HCT116 (cell line): ENCODE measurements around the gene TLK1. TPM values are rescaled to one million over a fixed set of nuclear protein-coding genes. Genes with fewer than 3 reads are reported as not detected.

Source experiments
- ATAC-seq: fragments of 200-7000 bp; cut with Tn5 transposase; 2 replicates; pipeline ENCODE4 v1.9.1; 2020; ENCODE audit warnings: mild to moderate bottlenecking, moderate library complexity
- BruUV-seq: library from RNA; stranded (reverse); fragments of 400-500 nt; replicated peaks from 2 replicates; lab custom pipeline; 2021; lab: Mats Ljungman, UMichigan
- CTCF ChIA-PET: fragments of 300-600 bp; sonication (Branson Sonifier 250); formaldehyde crosslinking; loops from one replicate; lab custom pipeline; 2021; ENCODE audit warnings: antibody characterized with exemption; lab: Charles Lee
- POLR2A ChIA-PET: fragments of 300-600, 350-600 bp; sonication (Branson Sonifier 250); formaldehyde crosslinking; loops from one replicate; lab custom pipeline; 2021; ENCODE audit warnings: antibody characterized with exemption; lab: Charles Lee
- RAD21 ChIA-PET, 2 experiments: fragments of 300-600 bp; sonication (Branson Sonifier 250); formaldehyde crosslinking; loops; one replicate each; lab custom pipeline; 2023; ENCODE audit warnings: low total read pairs in 2 of 2; ENCODE audit not compliant: uncharacterized antibody in 2 of 2, unreplicated experiment in 2 of 2, low non-redundant PET in 1 of 2; lab: Charles Lee
- DNase-seq: peaks from one replicate; pipeline ENCODE4 v3.0.0-alpha.2; 2010; ENCODE audit warnings: low read depth, low spot score
- H2AFZ ChIP-seq: fragments of 200-600 bp; shearing (Covaris generic), sonication (generic); 2 replicates; pipeline ENCODE4 v1.6.1; 2017; ENCODE audit warnings: low read depth, mixed run types, mixed read lengths, antibody characterized with exemption, low read length; ENCODE audit not compliant: poor library complexity, severe bottlenecking
- H3K27ac ChIP-seq: 2 replicates; pipeline ENCODE4 v1.5.1; 2012; ENCODE audit warnings: low read depth, low read length
- H3K27me3 ChIP-seq: fragments of 200-600 bp; sonication (generic); 2 replicates; pipeline ENCODE4 v1.6.1; 2016; ENCODE audit warnings: mixed run types, low read length, mixed read lengths; ENCODE audit not compliant: insufficient read depth
- H3K36me3 ChIP-seq, 2 experiments: fragments of 200-500 bp in 1 of 2; fragments of 200-600 bp in 1 of 2; sonication (Bioruptor generic) in 1 of 2; sonication (generic) in 1 of 2; 2 replicates each; pipeline versions ENCODE4 v1.5.1 to v1.6.1; 2014 to 2016; ENCODE audit warnings: low read length in 2 of 2, inconsistent platforms in 1 of 2, mixed read lengths in 1 of 2, mixed run types in 1 of 2; ENCODE audit not compliant: insufficient read depth in 2 of 2, control insufficient read depth in 1 of 2
- H3K4me1 ChIP-seq, 2 experiments: fragments of 200-600 bp in 1 of 2; sonication (generic) in 1 of 2; 2 replicates each; pipeline versions ENCODE4 v1.5.1 to v1.6.1; 2012 to 2017; ENCODE audit warnings: low read length in 2 of 2, inconsistent platforms in 1 of 2, mild to moderate bottlenecking in 1 of 2, mixed read lengths in 1 of 2, mixed run types in 1 of 2, moderate library complexity in 1 of 2; ENCODE audit not compliant: insufficient read depth in 2 of 2, control insufficient read depth in 1 of 2
- H3K4me2 ChIP-seq: fragments of 200-600 bp; sonication (generic); 2 replicates; pipeline ENCODE4 v1.6.1; 2017; ENCODE audit warnings: mixed run types, low read length, mixed read lengths
- H3K4me3 ChIP-seq, 2 experiments: fragments of 200-600 bp in 1 of 2; sonication (generic) in 1 of 2; replicated peaks in 1 of 2; 2 replicates each; pipeline ENCODE4 v1.5.1; 2011 to 2016; ENCODE audit warnings: low read length in 2 of 2, control low read depth in 1 of 2, low read depth in 1 of 2, mild to moderate bottlenecking in 1 of 2, mixed read lengths in 1 of 2, mixed run types in 1 of 2
- H3K79me2 ChIP-seq: fragments of 200-600 bp; sonication (generic); 2 replicates; pipeline ENCODE4 v1.6.1; 2017; ENCODE audit warnings: mild to moderate bottlenecking, mixed run types, low read length, moderate library complexity, mixed read lengths; ENCODE audit not compliant: insufficient read depth
- H3K9ac ChIP-seq: fragments of 200-600 bp; sonication (generic); 2 replicates; pipeline ENCODE4 v1.6.1; 2016; ENCODE audit warnings: low read length, mixed read lengths
- H3K9me2 ChIP-seq: fragments of 200-600 bp; sonication (generic), shearing (Covaris generic); 2 replicates; pipeline ENCODE4 v1.6.1; 2017; ENCODE audit warnings: mixed run types, mild to moderate bottlenecking, moderate library complexity; ENCODE audit not compliant: insufficient read depth
- H3K9me3 ChIP-seq, 2 experiments: fragments of 200-500 bp in 1 of 2; fragments of 200-600 bp in 1 of 2; sonication (Bioruptor generic) in 1 of 2; sonication (generic) in 1 of 2; 2 replicates each; pipeline ENCODE4 v1.6.1; 2014 to 2017; ENCODE audit warnings: low read length in 2 of 2, mixed read lengths in 2 of 2, inconsistent platforms in 1 of 2, low read depth in 1 of 2, mild to moderate bottlenecking in 1 of 2, mixed run types in 1 of 2, moderate library complexity in 1 of 2; ENCODE audit not compliant: control insufficient read depth in 1 of 2, insufficient read depth in 1 of 2
- H4K20me1 ChIP-seq: fragments of 200-600 bp; sonication (generic), shearing (Covaris generic); 2 replicates; pipeline ENCODE4 v1.6.1; 2017; ENCODE audit warnings: mixed run types, mild to moderate bottlenecking, moderate library complexity; ENCODE audit not compliant: insufficient read depth
- CBX3 ChIP-seq: IDR thresholded peaks from 2 replicates; pipeline ENCODE4 v1.6.1; 2012; ENCODE audit warnings: low read depth
- CEBPB ChIP-seq: IDR thresholded peaks from 2 replicates; pipeline ENCODE4 v1.6.1; 2012; ENCODE audit warnings: low read depth
- EGR1 ChIP-seq: IDR thresholded peaks from 2 replicates; pipeline ENCODE4 v1.6.1; 2012; ENCODE audit warnings: low read depth
- ELF1 ChIP-seq: IDR thresholded peaks from 2 replicates; pipeline ENCODE4 v1.6.1; 2012; ENCODE audit warnings: low read depth, borderline replicate concordance
- EZH2 ChIP-seq: fragments of 200-600 bp; sonication (generic); IDR thresholded peaks from 2 replicates; pipeline ENCODE4 v1.6.1; 2017; ENCODE audit warnings: antibody characterized with exemption, mixed run types
- EZH2phosphoT487 ChIP-seq: fragments of 200-600 bp; IDR thresholded peaks from 2 replicates; pipeline ENCODE4 v1.6.1; 2018; ENCODE audit warnings: antibody characterized with exemption, borderline replicate concordance
- JUND ChIP-seq: IDR thresholded peaks from 2 replicates; pipeline ENCODE4 v1.6.1; 2012
- POLR2A ChIP-seq: IDR thresholded peaks from 2 replicates; pipeline ENCODE4 v1.7.0; 2011; ENCODE audit warnings: borderline replicate concordance; ENCODE audit not compliant: insufficient read depth, insufficient read length; ENCODE audit errors: extremely low read depth
- POLR2AphosphoS5 ChIP-seq: IDR thresholded peaks from 2 replicates; pipeline ENCODE4 v1.6.1; 2011; ENCODE audit warnings: mild to moderate bottlenecking, low read depth, low read length, moderate library complexity
- SIN3A ChIP-seq: IDR thresholded peaks from 2 replicates; pipeline ENCODE4 v1.6.1; 2012; ENCODE audit warnings: low read depth
- SP1 ChIP-seq: IDR thresholded peaks from 2 replicates; pipeline ENCODE4 v1.6.1; 2012; ENCODE audit warnings: low read depth
- SRF ChIP-seq: IDR thresholded peaks from 2 replicates; pipeline ENCODE4 v1.6.1; 2012; ENCODE audit warnings: low read depth
- YY1 ChIP-seq: IDR thresholded peaks from 2 replicates; pipeline ENCODE4 v1.6.1; 2011; ENCODE audit warnings: low read length, low read depth, moderate library complexity, mild to moderate bottlenecking; ENCODE audit not compliant: insufficient replicate concordance; ENCODE audit errors: extremely low read depth
- ZNF274 ChIP-seq: fragments of 200-500 bp; sonication (Bioruptor generic); IDR thresholded peaks from 2 replicates; pipeline ENCODE4 v1.6.1; 2014; ENCODE audit warnings: mild to moderate bottlenecking, low read depth, low read length, inconsistent platforms
- intact Hi-C: fragments of 100-400 bp; cut with micrococcal nuclease; formaldehyde crosslinking; loops from 2 replicates; pipeline ENCODE4 v1.10.0; 2022
- total RNA-seq: library from RNA; stranded (reverse); gene quantifications from one replicate; pipeline ENCODE4 v1.2.1, GENCODE V29; 2021; ENCODE audit not compliant: unreplicated experiment
- TF ChIP-seq, protein P1 (sequence below): IDR thresholded peaks from 2 replicates; pipeline ENCODE4 v1.6.1; 2012
- TF ChIP-seq, protein P2 (sequence below): IDR thresholded peaks from 2 replicates; pipeline ENCODE4 v1.6.1; 2012
- TF ChIP-seq, protein P3 (sequence below), 3 experiments: fragments of 200-600 bp in 1 of 3; sonication (generic) in 1 of 3; IDR thresholded peaks in 2 of 3; conservative IDR thresholded peaks in 1 of 3; 2 replicates each; pipeline ENCODE4 v1.5.1; 2012 to 2017; ENCODE audit warnings: low read depth in 2 of 3, low read length in 2 of 3, antibody characterized with exemption in 1 of 3, borderline replicate concordance in 1 of 3, control low read depth in 1 of 3, mild to moderate bottlenecking in 1 of 3, mixed read lengths in 1 of 3, mixed run types in 1 of 3, moderate library complexity in 1 of 3; ENCODE audit not compliant: insufficient read depth in 1 of 3

Gene TLK1
- total RNA-seq, 1 experiment from 2014 or later, result 57.7 TPM

DNA sequence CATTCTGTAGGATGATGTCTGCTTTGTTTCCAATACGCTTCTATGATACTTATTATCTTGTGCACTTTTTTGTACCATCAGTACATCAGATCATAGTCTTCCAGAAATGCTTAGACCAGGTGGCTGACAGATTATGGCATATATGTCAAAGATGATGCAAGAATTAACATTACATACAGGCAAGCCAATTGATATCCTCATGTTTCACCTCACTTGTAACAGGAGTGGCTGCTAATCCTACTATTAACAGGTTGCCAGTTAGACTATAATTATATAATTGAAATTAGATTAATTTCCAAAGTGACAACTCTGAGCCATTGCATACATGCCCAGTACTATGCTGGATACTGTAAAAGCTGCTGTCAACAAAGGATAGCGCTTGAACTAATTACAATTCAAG lies 77.2 kb downstream of the TLK1 start (continued):
- TF ChIP-seq CEBPB (no peak), EZH2phosphoT487 (no peak), ELF1 (no peak), YY1 (no peak), SP1 (no peak)
- TF ChIP-seq, protein P1, sequence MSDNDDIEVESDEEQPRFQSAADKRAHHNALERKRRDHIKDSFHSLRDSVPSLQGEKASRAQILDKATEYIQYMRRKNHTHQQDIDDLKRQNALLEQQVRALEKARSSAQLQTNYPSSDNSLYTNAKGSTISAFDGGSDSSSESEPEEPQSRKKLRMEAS, result no peak
- TF ChIP-seq, protein P2, sequence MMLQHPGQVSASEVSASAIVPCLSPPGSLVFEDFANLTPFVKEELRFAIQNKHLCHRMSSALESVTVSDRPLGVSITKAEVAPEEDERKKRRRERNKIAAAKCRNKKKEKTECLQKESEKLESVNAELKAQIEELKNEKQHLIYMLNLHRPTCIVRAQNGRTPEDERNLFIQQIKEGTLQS, result no peak

DNA sequence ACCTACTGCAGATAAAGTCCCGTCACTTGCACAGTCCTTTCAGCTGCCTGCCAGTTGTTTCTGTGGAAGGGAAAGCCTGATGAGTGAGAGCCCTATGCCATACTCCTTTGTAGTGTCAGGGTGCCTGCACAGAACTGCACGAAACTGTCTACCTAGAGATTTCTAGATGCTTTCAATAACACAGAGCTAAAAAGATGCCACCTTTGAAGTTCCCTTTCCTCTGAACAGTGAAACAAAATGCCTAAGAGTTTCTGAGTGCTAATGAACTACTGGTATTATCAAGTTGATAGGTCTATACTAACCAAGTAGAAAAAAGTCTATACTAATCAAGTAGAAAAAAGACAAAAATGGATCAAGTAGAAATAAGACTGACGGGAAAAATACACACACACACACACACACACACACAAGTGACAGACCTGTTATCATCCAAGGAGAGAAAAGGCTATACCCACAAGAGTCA lies 79.0 kb downstream of the TLK1 start:
- intact Hi-C loops, result no loop called here

More for the DNA sequence above, 79.0 kb downstream of the TLK1 start:
- POLR2A ChIA-PET, result no interaction called here
- Histone ChIP-seq H3K36me3 (no peaks in the 10 kb centered on the region; a peak in 1 of 4 replicates), H3K4me3 (no peak overlapping the region), H3K79me2 (peaks cover 38% of the 10 kb centered on the region), H4K20me1 (peaks cover 15% of the 10 kb centered on the region; the same call in 1 of the 2 replicates), H3K4me2 (no peak overlapping the region), H3K27me3 (no peaks in the 10 kb centered on the region), H3K27ac (no peak overlapping the region), H3K4me1 (no peaks in the 10 kb centered on the region), H3K9me2 (no peaks in the 10 kb centered on the region), H3K9me3 (no peaks in the 10 kb centered on the region), H3K9ac (no peak overlapping the region), H2AFZ (no peak overlapping the region)
- CTCF ChIA-PET, result no interaction called here
- BruUV-seq, result no TSS peak
- TF ChIP-seq, protein P1, result no peak
- TF ChIP-seq JUND, result no peak
- TF ChIP-seq ELF1, result no peak
- TF ChIP-seq POLR2AphosphoS5, result no peak
- no peak for TF ChIP-seq ZNF274
- TF ChIP-seq EZH2phosphoT487, result no peak
- no peak for TF ChIP-seq SP1
- TF ChIP-seq EGR1, result no peak
- TF ChIP-seq SRF, result no peak
- TF ChIP-seq SIN3A, result no peak
- no peak for TF ChIP-seq YY1
- TF ChIP-seq EZH2, result no peak
- no peak for TF ChIP-seq POLR2A
- no peak for TF ChIP-seq CBX3
- TF ChIP-seq, protein P3, sequence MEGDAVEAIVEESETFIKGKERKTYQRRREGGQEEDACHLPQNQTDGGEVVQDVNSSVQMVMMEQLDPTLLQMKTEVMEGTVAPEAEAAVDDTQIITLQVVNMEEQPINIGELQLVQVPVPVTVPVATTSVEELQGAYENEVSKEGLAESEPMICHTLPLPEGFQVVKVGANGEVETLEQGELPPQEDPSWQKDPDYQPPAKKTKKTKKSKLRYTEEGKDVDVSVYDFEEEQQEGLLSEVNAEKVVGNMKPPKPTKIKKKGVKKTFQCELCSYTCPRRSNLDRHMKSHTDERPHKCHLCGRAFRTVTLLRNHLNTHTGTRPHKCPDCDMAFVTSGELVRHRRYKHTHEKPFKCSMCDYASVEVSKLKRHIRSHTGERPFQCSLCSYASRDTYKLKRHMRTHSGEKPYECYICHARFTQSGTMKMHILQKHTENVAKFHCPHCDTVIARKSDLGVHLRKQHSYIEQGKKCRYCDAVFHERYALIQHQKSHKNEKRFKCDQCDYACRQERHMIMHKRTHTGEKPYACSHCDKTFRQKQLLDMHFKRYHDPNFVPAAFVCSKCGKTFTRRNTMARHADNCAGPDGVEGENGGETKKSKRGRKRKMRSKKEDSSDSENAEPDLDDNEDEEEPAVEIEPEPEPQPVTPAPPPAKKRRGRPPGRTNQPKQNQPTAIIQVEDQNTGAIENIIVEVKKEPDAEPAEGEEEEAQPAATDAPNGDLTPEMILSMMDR (IDR thresholded peaks at IDR 0.05 in 2 of 3, conservative IDR thresholded peaks at IDR 0.05 in 1 of 3; ENCODE audit: borderline replicate concordance in 1 of 3, insufficient read depth in 1 of 3, low read depth in 2 of 3, low read length in 2 of 3), result no peak
- RAD21 ChIA-PET, result no interaction called here
- DNase-seq (no peak), ATAC-seq (no peak)
